Measurements from ENCODE around the gene RAPGEF2. TPM values are rescaled to one million over a fixed set of nuclear protein-coding genes. Genes with fewer than 3 reads are reported as not detected.
A peak's percentile ranks its signal among the peaks of the same experiment; 100 is the strongest.
"Not testable (repeated sequence)": the region's sequence is repeated elsewhere in the genome, so short reads cannot be mapped to it uniquely, and the experiment has no call there.

The RAPGEF2 gene
- total RNA-seq, 1 donor from 2014 or later: 32.6 TPM

DNA sequence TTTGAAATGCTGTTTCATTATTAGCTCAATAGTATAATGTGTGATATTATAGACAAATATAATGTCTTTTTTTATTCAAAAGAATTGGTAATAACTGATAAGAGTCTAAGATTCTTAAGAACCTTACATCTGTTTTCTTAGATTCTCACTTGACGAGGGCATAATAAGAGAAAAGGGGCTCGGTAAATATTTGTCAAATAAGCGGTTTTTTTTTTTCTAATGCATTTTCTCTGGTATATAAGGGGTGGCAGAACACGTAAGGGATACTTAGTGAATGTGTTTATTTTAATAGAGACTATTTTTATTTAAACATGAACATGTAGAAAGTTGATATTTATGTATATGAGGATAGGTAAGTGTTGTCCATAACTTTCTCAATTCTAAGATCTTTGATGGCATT is 200.6 kb downstream of the RAPGEF2 start:
- TF ChIP-seq, protein P1, sequence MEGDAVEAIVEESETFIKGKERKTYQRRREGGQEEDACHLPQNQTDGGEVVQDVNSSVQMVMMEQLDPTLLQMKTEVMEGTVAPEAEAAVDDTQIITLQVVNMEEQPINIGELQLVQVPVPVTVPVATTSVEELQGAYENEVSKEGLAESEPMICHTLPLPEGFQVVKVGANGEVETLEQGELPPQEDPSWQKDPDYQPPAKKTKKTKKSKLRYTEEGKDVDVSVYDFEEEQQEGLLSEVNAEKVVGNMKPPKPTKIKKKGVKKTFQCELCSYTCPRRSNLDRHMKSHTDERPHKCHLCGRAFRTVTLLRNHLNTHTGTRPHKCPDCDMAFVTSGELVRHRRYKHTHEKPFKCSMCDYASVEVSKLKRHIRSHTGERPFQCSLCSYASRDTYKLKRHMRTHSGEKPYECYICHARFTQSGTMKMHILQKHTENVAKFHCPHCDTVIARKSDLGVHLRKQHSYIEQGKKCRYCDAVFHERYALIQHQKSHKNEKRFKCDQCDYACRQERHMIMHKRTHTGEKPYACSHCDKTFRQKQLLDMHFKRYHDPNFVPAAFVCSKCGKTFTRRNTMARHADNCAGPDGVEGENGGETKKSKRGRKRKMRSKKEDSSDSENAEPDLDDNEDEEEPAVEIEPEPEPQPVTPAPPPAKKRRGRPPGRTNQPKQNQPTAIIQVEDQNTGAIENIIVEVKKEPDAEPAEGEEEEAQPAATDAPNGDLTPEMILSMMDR (IDR thresholded peaks at IDR 0.05; ENCODE audit: insufficient read depth, low read length, poor library complexity, severe bottlenecking): no peak
- H3K4me3 ChIP-seq (ENCODE audit: low read depth, low read length): no peak overlapping the region
- H3K27me3 ChIP-seq (ENCODE audit: control insufficient read depth, insufficient read depth, low read length): no peaks in the 10 kb centered on the region
- no peaks in the 10 kb centered on the region for H3K36me3 ChIP-seq (ENCODE audit: control insufficient read depth, insufficient read depth, low read length)
- DNase-seq (ENCODE audit: low read depth): no peak

DNA sequence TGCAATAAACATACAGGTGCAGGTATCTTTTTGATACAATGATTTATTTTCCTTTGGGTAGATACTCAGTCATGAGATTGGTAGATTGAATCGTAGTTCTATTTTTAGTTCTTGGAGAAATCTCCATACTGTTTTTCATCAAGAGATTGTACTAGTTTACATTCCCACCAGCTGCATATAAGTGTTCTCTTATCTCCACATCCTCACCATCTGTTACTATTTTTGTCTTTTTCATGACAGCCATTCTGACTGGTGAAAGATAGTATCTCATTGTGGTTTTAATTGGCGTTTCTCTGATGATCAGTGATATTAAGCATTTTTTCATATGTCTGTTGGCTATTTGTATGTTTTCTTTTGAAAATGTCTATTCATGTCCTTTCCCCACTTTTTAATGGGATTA is 202.2 kb downstream of the RAPGEF2 start:
- Histone ChIP-seq H3K36me3 (ENCODE audit: control insufficient read depth, insufficient read depth, low read length) (no peaks in the 10 kb centered on the region), H3K4me3 (ENCODE audit: low read depth, low read length) (no peak overlapping the region), H3K27me3 (ENCODE audit: control insufficient read depth, insufficient read depth, low read length) (no peaks in the 10 kb centered on the region)
- TF ChIP-seq, protein P1 (IDR thresholded peaks at IDR 0.05; ENCODE audit: insufficient read depth, low read length, poor library complexity, severe bottlenecking): no peak
- no peak for DNase-seq (ENCODE audit: low read depth)

DNA sequence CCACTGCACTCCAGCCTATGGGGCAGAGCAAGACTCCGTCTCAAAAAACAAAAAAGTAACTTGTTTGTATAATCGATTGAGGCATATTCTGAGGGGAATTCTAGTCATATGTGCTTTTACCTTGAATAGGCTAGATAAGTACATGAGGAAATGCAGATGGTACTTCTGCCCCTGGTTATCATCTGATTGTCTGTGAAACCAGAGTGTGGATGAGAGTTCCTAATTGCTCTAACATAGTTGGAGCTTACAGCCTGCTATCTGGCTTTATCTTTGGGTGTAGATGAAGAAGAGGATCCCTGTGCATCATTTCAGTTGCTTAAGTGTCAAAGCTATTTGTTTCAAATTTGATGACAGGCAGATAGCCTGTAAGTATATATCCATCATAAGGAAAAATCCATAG is 205.1 kb downstream of the RAPGEF2 start:
- no peak for DNase-seq (ENCODE audit: low read depth)
- Histone ChIP-seq H3K36me3 (ENCODE audit: control insufficient read depth, insufficient read depth, low read length) (no peaks in the 10 kb centered on the region), H3K4me3 (ENCODE audit: low read depth, low read length) (no peak overlapping the region), H3K27me3 (ENCODE audit: control insufficient read depth, insufficient read depth, low read length) (no peaks in the 10 kb centered on the region)
- TF ChIP-seq, protein P1 (IDR thresholded peaks at IDR 0.05; ENCODE audit: insufficient read depth, low read length, poor library complexity, severe bottlenecking): no peak

DNA sequence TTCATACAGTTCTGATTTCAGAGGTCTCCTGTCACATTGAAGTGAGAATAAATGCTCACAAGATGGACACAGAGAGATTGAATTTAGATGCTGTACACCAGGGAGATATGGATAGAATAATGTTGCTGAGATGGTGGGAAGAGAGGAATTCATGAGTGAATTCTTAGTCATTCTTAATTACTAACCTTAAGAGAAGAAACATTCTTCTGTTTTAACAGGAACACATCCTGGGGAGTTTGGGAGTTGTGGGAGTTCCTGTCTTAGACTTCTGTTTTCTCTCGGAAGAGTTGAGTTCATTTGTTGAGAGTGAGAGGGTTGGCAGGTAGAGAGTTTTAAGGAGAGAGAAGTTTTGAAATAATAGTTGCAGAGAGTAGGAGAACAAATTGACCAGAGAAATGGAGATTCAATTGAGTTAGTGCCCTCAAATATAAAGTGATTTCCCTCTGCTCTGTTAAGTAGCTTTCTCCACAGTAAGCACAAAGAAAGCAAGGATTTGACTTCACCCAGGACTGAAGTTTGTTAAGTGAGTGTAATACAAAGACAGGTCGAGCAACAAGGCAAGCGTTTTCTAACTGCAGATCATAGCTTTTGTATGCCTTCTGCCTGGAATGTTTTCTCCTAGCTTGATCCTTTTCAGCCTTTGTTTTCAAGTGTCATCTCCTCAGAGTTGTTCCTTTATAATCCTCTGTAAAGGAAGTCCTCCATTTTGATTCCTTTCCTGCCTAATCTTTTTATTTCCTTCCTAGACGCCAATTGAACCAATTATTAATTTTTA is 205.9 kb downstream of the RAPGEF2 start:
- Histone ChIP-seq H3K27me3 (ENCODE audit: control insufficient read depth, insufficient read depth, low read length) (no peaks in the 10 kb centered on the region), H3K36me3 (ENCODE audit: control insufficient read depth, insufficient read depth, low read length) (no peaks in the 10 kb centered on the region), H3K4me3 (ENCODE audit: low read depth, low read length) (no peak overlapping the region)
- TF ChIP-seq, protein P1 (IDR thresholded peaks at IDR 0.05; ENCODE audit: insufficient read depth, low read length, poor library complexity, severe bottlenecking): no peak
- peak; percentile 32 for DNase-seq (ENCODE audit: low read depth)

DNA sequence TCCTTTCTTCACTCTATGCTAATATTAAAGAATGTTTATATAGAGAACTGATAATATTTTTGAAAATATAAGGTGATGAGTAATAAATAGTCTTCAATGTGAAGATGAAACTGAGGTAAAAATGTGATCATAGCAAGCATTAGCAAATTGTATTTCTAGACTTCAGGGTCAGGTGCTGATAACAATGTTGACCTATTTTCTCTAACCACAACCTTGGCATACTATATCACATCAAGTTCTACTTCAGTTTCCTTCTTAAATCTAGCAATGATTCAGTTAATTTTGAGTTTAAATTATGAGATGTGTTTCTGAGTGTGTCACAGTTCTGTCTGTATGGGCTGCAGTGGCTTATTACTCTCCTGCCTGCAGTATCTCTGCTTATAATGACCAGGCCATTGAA is 209.4 kb downstream of the RAPGEF2 start:
- Histone ChIP-seq H3K4me3 (ENCODE audit: low read depth, low read length) (no peak overlapping the region), H3K36me3 (ENCODE audit: control insufficient read depth, insufficient read depth, low read length) (no peaks in the 10 kb centered on the region), H3K27me3 (ENCODE audit: control insufficient read depth, insufficient read depth, low read length) (no peaks in the 10 kb centered on the region)
- TF ChIP-seq, protein P1 (IDR thresholded peaks at IDR 0.05; ENCODE audit: insufficient read depth, low read length, poor library complexity, severe bottlenecking): no peak
- no peak for DNase-seq (ENCODE audit: low read depth)

DNA sequence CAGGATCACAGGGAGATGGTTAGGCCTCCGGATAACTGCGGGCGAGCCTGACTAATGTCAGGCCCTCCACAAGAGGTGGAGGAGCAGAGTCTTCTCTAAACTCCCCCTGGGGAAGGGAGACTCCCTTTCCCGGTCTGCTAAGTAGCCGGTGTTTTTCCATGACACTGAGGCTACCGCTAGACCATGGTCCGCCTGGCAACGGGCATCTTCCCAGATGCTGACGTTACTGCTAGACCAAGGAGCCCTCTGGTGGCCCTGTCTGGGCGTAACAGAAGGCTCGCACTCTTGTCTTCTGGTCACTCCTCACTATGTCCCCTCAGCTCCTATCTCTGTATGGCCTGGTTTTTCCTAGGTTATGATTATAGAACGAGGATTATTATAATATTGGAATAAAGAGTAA is 213.0 kb downstream of the RAPGEF2 start:
- not testable (repeated sequence) for H3K4me3 ChIP-seq (ENCODE audit: low read depth, low read length)

More for the DNA sequence above, 213.0 kb downstream of the RAPGEF2 start:
- TF ChIP-seq, protein P1 (IDR thresholded peaks at IDR 0.05; ENCODE audit: insufficient read depth, low read length, poor library complexity, severe bottlenecking): peak; percentile 14
- not testable (repeated sequence) for H3K27me3 ChIP-seq (ENCODE audit: control insufficient read depth, insufficient read depth, low read length); DNase-seq (ENCODE audit: low read depth); H3K36me3 ChIP-seq (ENCODE audit: control insufficient read depth, insufficient read depth, low read length)
